ENCODE data around the gene NDRG4.
A peak's percentile ranks its signal among the peaks of the same experiment; 100 is the strongest.

The NDRG4 gene

GRCh38 chr16:58510776-58511628, 11.1 kb downstream of the NDRG4 start:
- peak; percentile 25 for DNase-seq

GRCh38 chr16:58511933-58512815, 12.2 kb downstream of the NDRG4 start:
- DNase-seq, result peak; percentile 72

- no peak for DNase-seq
Observed at GRCh38 chr16:58513874-58514273, 13.9 kb downstream of the NDRG4 start.

GRCh38 chr16:58515125-58515870, 15.4 kb downstream of the NDRG4 start, which contains the start of gene SETD6:
Gene SETD6 (plus strand): TSS chr16:58515517. CDS start chr16:58515538, 21 bp downstream.
- DNase-seq, result peak; percentile 93

- DNase-seq, result peak; percentile 41
Observed at GRCh38 chr16:58515871-58516767, 16.2 kb downstream of the NDRG4 start.

GRCh38 chr16:58516768-58517107, 16.8 kb downstream of the NDRG4 start:
- no peak for DNase-seq

- no peak for DNase-seq
Observed at GRCh38 chr16:58518083-58518979, 18.4 kb downstream of the NDRG4 start.

- DNase-seq, result no peak
Observed at GRCh38 chr16:58518980-58519368, 19.0 kb downstream of the NDRG4 start.

GRCh38 chr16:58519707-58520106, 19.8 kb downstream of the NDRG4 start:
- DNase-seq, result no peak

- DNase-seq, result no peak
Observed at GRCh38 chr16:58530179-58530578, 30.2 kb downstream of the NDRG4 start.

- no peak for DNase-seq
Observed at GRCh38 chr16:58532414-58532813, 32.5 kb downstream of the NDRG4 start.

- DNase-seq, result no peak
Observed at GRCh38 chr16:58533751-58534470, 34.0 kb downstream of the NDRG4 start.

- DNase-seq, result no peak
Observed at GRCh38 chr16:58535100-58535499, 35.2 kb downstream of the NDRG4 start.

GRCh38 chr16:58536278-58536677, 36.3 kb downstream of the NDRG4 start:
- DNase-seq, result no peak

- no peak for DNase-seq
Observed at GRCh38 chr16:58537124-58537906, 37.4 kb downstream of the NDRG4 start.

GRCh38 chr16:58541711-58542110, 41.8 kb downstream of the NDRG4 start:
- no peak for DNase-seq

- no peak for DNase-seq
Observed at GRCh38 chr16:58542291-58542690, 42.3 kb downstream of the NDRG4 start.

GRCh38 chr16:58543685-58544084, 43.7 kb downstream of the NDRG4 start:
- no peak for DNase-seq

GRCh38 chr16:58548378-58548777, 48.4 kb downstream of the NDRG4 start:
- DNase-seq, result no peak

All from right hindlimb (tissue), 1 donor.